ENCODE results near the gene RFC5. TPM values are rescaled to one million over a fixed set of nuclear protein-coding genes. Genes with fewer than 3 reads are reported as not detected.
A peak's percentile ranks its signal among the peaks of the same experiment; 100 is the strongest.

Gene RFC5
- total and polyA plus RNA-seq, 10 of the 15 experiments (the other 5 are each of a cell fraction or from before 2014, with no cell fraction given), result 30.9 to 73.3 (median 53.5) TPM

DNA sequence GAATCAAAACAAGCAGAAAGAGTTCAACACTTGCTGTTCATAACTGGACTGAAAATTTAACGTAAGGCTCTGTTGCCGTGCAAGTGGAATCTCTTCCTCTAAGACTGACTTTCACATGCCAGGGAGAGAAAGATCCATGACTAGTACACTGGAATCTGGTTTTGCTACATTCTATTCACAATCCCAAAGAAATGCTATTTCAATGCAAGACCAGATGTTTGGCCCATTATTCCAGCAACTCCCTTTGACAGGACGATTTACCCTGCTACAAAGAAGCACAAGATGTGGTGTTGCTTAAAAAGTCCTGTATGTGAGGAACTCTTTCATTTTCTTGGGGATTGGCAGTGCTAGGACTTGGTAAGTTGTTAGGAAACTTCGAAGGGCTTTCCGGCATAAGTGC lies 17.4 kb downstream of the RFC5 start:
- H2AFZ ChIP-seq (ENCODE audit: control insufficient read depth, low read depth, low read length), result no peak overlapping the region
- FAIRE-seq (no peak), ATAC-seq (no peak), DNase-seq (ENCODE audit: low read depth, low spot score) (no peak)
- POLR2A ChIA-PET, result interaction anchor here (0.7 to 2.2 kb wide), 5 partner anchors 12 to 159 kb away, joined by 3 to 6 read pairs (median 4); partner anchors contain the start of gene WSB2
- H3K36me3 ChIP-seq (ENCODE audit: control insufficient read depth in 2 of 2, insufficient read depth in 2 of 2, low read length in 1 of 2), result peaks cover 16 to 54% of the 10 kb centered on the region in 2 experiments
- H3K4me2 ChIP-seq (ENCODE audit: control insufficient read depth, insufficient read depth), result no peak overlapping the region
- peaks cover 29% of the 10 kb centered on the region for H3K4me1 ChIP-seq (ENCODE audit: control insufficient read depth, insufficient read depth, low read length)
- H3K9me3 ChIP-seq (replicated peaks; ENCODE audit: control insufficient read depth, insufficient read depth, low read length), result peaks cover 6% of the 10 kb centered on the region; the same call in 2 of the 3 replicates
- H3K27me3 ChIP-seq (replicated peaks in 1 of 2; ENCODE audit: control insufficient read depth in 2 of 2, insufficient read depth in 2 of 2, low read length in 1 of 2), result no peaks in the 10 kb centered on the region
- intact Hi-C loops (cut with micrococcal nuclease; ENCODE audit: unreplicated experiment) (loop anchor here (2.0 kb wide), 1 partner anchor 159 kb away; no protein-coding TSS in a partner anchor), in situ Hi-C loops (cut with MboI) (no loop called here)
- CTCF ChIA-PET, result interaction anchor here (1.0 to 7.5 kb wide), 8 partner anchors 17 to 184 kb away, joined by 3 to 111 read pairs (median 4); partner anchors contain the start of gene RFC5
- H3K4me3 ChIP-seq, result no peak overlapping the region
- H3K9ac ChIP-seq (ENCODE audit: control insufficient read depth, insufficient read depth, low read length), result no peak overlapping the region
- SMC1A ChIA-PET (ENCODE audit: uncharacterized antibody, unreplicated experiment), result interaction anchor here (0.9 to 5.4 kb wide), 6 partner anchors 14 to 184 kb away, joined by 3 to 64 read pairs (median 6); partner anchors contain the start of gene RFC5
- 94% methylated on average over 5 of the region's 5 CpGs for WGBS (ENCODE audit: insufficient coverage, insufficient replicate concordance, low lambda C conversion rate, missing lambda C conversion rate)
- no peaks in the 10 kb centered on the region for H4K20me1 ChIP-seq (ENCODE audit: control insufficient read depth, insufficient read depth)
- RAD21 ChIA-PET (ENCODE audit: unreplicated experiment), result interaction anchor here (0.6 to 2.7 kb wide), 5 partner anchors 21 to 159 kb away, joined by 3 to 24 read pairs (median 7); no protein-coding TSS in a partner anchor
- no TSS peak for BruUV-seq (replicated peaks)
- H3K27ac ChIP-seq (ENCODE audit: control insufficient read depth, insufficient read depth), result peak overlapping the region; percentile 1; the same call in 1 of the 2 replicates
- H3K79me2 ChIP-seq (ENCODE audit: control insufficient read depth, insufficient read depth, low read length), result no peaks in the 10 kb centered on the region
- TF ChIP-seq, protein P1, sequence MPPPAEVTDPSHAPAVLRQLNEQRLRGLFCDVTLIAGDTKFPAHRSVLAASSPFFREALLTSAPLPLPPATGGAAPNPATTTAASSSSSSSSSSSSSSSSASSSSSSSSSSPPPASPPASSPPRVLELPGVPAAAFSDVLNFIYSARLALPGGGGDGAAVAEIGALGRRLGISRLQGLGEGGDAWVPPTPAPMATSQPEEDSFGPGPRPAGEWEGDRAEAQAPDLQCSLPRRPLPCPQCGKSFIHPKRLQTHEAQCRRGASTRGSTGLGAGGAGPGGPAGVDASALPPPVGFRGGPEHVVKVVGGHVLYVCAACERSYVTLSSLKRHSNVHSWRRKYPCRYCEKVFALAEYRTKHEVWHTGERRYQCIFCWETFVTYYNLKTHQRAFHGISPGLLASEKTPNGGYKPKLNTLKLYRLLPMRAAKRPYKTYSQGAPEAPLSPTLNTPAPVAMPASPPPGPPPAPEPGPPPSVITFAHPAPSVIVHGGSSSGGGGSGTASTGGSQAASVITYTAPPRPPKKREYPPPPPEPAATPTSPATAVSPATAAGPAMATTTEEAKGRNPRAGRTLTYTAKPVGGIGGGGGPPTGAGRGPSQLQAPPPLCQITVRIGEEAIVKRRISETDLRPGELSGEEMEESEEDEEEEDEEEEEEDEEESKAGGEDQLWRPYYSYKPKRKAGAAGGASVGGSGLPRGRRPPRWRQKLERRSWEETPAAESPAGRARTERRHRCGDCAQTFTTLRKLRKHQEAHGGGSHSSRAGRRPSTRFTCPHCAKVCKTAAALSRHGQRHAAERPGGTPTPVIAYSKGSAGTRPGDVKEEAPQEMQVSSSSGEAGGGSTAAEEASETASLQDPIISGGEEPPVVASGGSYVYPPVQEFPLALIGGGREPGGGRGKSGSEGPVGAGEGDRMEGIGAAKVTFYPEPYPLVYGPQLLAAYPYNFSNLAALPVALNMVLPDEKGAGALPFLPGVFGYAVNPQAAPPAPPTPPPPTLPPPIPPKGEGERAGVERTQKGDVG (CRISPR knock-in tag; IDR thresholded peaks at IDR 0.05), result no peak
- TF ChIP-seq STAT1 (conservative IDR thresholded peaks at IDR 0.05) (no peak), CBX3 (IDR thresholded peaks at IDR 0.05; ENCODE audit: borderline replicate concordance, low read depth) (no peak), CREB1 (IDR thresholded peaks at IDR 0.05; ENCODE audit: low read depth) (no peak), ASH2L (IDR thresholded peaks at IDR 0.05; ENCODE audit: borderline replicate concordance, low read depth) (no peak), TCF12 (IDR thresholded peaks at IDR 0.05; ENCODE audit: low read depth, low read length) (no peak), JUND (IDR thresholded peaks at IDR 0.05; ENCODE audit: low read depth, low read length) (no peak), POU2F2 (IDR thresholded peaks at IDR 0.05; ENCODE audit: borderline replicate concordance, low read depth, low read length) (no peak), MYC (IDR thresholded peaks at IDR 0.05; ENCODE audit: insufficient read depth, insufficient read length, insufficient replicate concordance, low read length, severe bottlenecking) (no peak), ATF7 (IDR thresholded peaks at IDR 0.05; ENCODE audit: low read depth) (no peak), ZBED1 (IDR thresholded peaks at IDR 0.05; ENCODE audit: borderline replicate concordance) (no peak), HDAC6 (IDR thresholded peaks at IDR 0.05; ENCODE audit: unreplicated experiment) (no peak), FOS (IDR thresholded peaks at IDR 0.05; ENCODE audit: borderline replicate concordance, extremely low read depth, insufficient read length) (no peak), YBX1 (IDR thresholded peaks at IDR 0.05) (no peak), JUNB (IDR thresholded peaks at IDR 0.05) (no peak)
- TF ChIP-seq, protein P2, sequence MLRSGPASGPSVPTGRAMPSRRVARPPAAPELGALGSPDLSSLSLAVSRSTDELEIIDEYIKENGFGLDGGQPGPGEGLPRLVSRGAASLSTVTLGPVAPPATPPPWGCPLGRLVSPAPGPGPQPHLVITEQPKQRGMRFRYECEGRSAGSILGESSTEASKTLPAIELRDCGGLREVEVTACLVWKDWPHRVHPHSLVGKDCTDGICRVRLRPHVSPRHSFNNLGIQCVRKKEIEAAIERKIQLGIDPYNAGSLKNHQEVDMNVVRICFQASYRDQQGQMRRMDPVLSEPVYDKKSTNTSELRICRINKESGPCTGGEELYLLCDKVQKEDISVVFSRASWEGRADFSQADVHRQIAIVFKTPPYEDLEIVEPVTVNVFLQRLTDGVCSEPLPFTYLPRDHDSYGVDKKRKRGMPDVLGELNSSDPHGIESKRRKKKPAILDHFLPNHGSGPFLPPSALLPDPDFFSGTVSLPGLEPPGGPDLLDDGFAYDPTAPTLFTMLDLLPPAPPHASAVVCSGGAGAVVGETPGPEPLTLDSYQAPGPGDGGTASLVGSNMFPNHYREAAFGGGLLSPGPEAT (IDR thresholded peaks at IDR 0.05; ENCODE audit: low read depth), result no peak
- TF ChIP-seq, protein P3, sequence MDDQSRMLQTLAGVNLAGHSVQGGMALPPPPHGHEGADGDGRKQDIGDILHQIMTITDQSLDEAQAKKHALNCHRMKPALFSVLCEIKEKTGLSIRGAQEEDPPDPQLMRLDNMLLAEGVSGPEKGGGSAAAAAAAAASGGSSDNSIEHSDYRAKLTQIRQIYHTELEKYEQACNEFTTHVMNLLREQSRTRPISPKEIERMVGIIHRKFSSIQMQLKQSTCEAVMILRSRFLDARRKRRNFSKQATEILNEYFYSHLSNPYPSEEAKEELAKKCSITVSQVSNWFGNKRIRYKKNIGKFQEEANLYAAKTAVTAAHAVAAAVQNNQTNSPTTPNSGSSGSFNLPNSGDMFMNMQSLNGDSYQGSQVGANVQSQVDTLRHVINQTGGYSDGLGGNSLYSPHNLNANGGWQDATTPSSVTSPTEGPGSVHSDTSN (IDR thresholded peaks at IDR 0.05; ENCODE audit: insufficient replicate concordance, low read depth, low read length), result no peak
- TF ChIP-seq, protein P4, sequence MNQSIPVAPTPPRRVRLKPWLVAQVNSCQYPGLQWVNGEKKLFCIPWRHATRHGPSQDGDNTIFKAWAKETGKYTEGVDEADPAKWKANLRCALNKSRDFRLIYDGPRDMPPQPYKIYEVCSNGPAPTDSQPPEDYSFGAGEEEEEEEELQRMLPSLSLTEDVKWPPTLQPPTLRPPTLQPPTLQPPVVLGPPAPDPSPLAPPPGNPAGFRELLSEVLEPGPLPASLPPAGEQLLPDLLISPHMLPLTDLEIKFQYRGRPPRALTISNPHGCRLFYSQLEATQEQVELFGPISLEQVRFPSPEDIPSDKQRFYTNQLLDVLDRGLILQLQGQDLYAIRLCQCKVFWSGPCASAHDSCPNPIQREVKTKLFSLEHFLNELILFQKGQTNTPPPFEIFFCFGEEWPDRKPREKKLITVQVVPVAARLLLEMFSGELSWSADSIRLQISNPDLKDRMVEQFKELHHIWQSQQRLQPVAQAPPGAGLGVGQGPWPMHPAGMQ (IDR thresholded peaks at IDR 0.05; ENCODE audit: borderline replicate concordance), result no peak

All from GM12878 (cell line).